ENCODE measurements around the gene ELMO2.

GRCh38 chr20:46344488-46345162 lies 61.8 kb downstream of the ELMO2 start:
- TF ChIP-seq CTCF (IDR thresholded peaks at IDR 0.05) (no peak), POLR2A (IDR thresholded peaks at IDR 0.05) (no peak), EP300 (IDR thresholded peaks at IDR 0.05) (no peak)

Measured in gastroesophageal sphincter (tissue), 3 donors.